SJSA1 (cell line): Measurements from ENCODE around the gene SLC8A1. TPM values are rescaled to one million over a fixed set of nuclear protein-coding genes. Genes with fewer than 3 reads are reported as not detected.

Source experiments
- DNase-seq, 2 experiments: peaks; one replicate each; pipeline ENCODE4 v3.0.0-alpha.2; 2015 to 2020; ENCODE audit warnings: low spot score in 2 of 2, low read depth in 1 of 2
- H3K27ac ChIP-seq: fragments of 250-450 bp; sonication (Bioruptor Pico); 2 replicates; pipeline ENCODE4 v1.5.1; 2020; ENCODE audit warnings: mild to moderate bottlenecking, moderate library complexity
- H3K27me3 ChIP-seq: fragments of 250-450 bp; sonication (Bioruptor Pico); replicated peaks from 2 replicates; pipeline ENCODE4 v1.5.1; 2020; ENCODE audit warnings: mild to moderate bottlenecking, moderate library complexity
- H3K36me3 ChIP-seq: fragments of 250-450 bp; sonication (Bioruptor Pico); 2 replicates; pipeline ENCODE4 v1.5.1; 2020; ENCODE audit warnings: mild to moderate bottlenecking
- H3K4me1 ChIP-seq: fragments of 250-450 bp; sonication (Bioruptor Pico); replicated peaks from 2 replicates; pipeline ENCODE4 v1.6.1; 2021; ENCODE audit warnings: mild to moderate bottlenecking
- H3K4me3 ChIP-seq: fragments of 250-450 bp; sonication (Bioruptor Pico); 2 replicates; pipeline ENCODE4 v1.5.1; 2020; ENCODE audit warnings: mild to moderate bottlenecking
- H3K9me3 ChIP-seq: fragments of 250-450 bp; sonication (Bioruptor Pico); replicated peaks from 2 replicates; pipeline ENCODE4 v1.5.1; 2020; ENCODE audit warnings: mild to moderate bottlenecking
- total RNA-seq: library from RNA; depleted of rRNA; stranded (reverse); fragments of >200 nt; shearing (Covaris generic); gene quantifications from 2 replicates; pipeline ENCODE4 v1.2.3, GENCODE V29; 2014

The SLC8A1 gene
- total RNA-seq, 1 experiment from 2014 or later: 20.1 TPM

GRCh38 chr2:40403233-40403836, 48.6 kb downstream of the SLC8A1 start:
- Histone ChIP-seq H3K27me3 (no peaks in the 10 kb centered on the region), H3K36me3 (no peaks in the 10 kb centered on the region), H3K4me1 (peaks cover 45% of the 10 kb centered on the region), H3K4me3 (no peak overlapping the region), H3K27ac (no peak overlapping the region), H3K9me3 (no peaks in the 10 kb centered on the region)
- no peak for DNase-seq

GRCh38 chr2:40401896-40402295, 50.0 kb downstream of the SLC8A1 start:
- H3K36me3 ChIP-seq: no peaks in the 10 kb centered on the region

GRCh38 chr2:40400336-40400953, 51.4 kb downstream of the SLC8A1 start:
- H3K4me3 ChIP-seq: no peak overlapping the region
- no peaks in the 10 kb centered on the region for H3K9me3 ChIP-seq
- no peaks in the 10 kb centered on the region for H3K36me3 ChIP-seq
- no peak for DNase-seq
- no peak overlapping the region for H3K27ac ChIP-seq
- no peaks in the 10 kb centered on the region for H3K27me3 ChIP-seq
- peaks cover 40% of the 10 kb centered on the region for H3K4me1 ChIP-seq

More at GRCh38 chr2:40401896-40402295, 50.0 kb downstream of the SLC8A1 start:
- Histone ChIP-seq H3K9me3 (no peaks in the 10 kb centered on the region), H3K27me3 (no peaks in the 10 kb centered on the region), H3K4me1 (peaks cover 45% of the 10 kb centered on the region), H3K27ac (peak overlapping the region; percentile 71), H3K4me3 (no peak overlapping the region)
- peak; percentile 31 to 64 for DNase-seq

- Histone ChIP-seq H3K4me3 (no peak overlapping the region), H3K27me3 (no peaks in the 10 kb centered on the region), H3K4me1 (peaks cover 23% of the 10 kb centered on the region), H3K27ac (no peak overlapping the region), H3K36me3 (no peaks in the 10 kb centered on the region), H3K9me3 (no peaks in the 10 kb centered on the region)
- no peak for DNase-seq
These were observed 54.1 kb downstream of the SLC8A1 start for GRCh38 chr2:40397765-40398164.

- no peak for DNase-seq
- H3K27me3 ChIP-seq: no peaks in the 10 kb centered on the region
- no peaks in the 10 kb centered on the region for H3K9me3 ChIP-seq
- no peak overlapping the region for H3K27ac ChIP-seq
- no peaks in the 10 kb centered on the region for H3K36me3 ChIP-seq
- no peak overlapping the region for H3K4me3 ChIP-seq
- peaks cover 9% of the 10 kb centered on the region for H3K4me1 ChIP-seq
These were observed 55.8 kb downstream of the SLC8A1 start for GRCh38 chr2:40396124-40396523.

- DNase-seq: no peak
- no peaks in the 10 kb centered on the region for H3K9me3 ChIP-seq
These were observed 56.5 kb downstream of the SLC8A1 start for GRCh38 chr2:40395169-40396073.

GRCh38 chr2:40394597-40394996, 57.3 kb downstream of the SLC8A1 start:
- H3K27ac ChIP-seq: no peak overlapping the region
- DNase-seq: no peak

More at GRCh38 chr2:40395169-40396073, 56.5 kb downstream of the SLC8A1 start:
- H3K4me1 ChIP-seq: peaks cover 2% of the 10 kb centered on the region
- no peak overlapping the region for H3K27ac ChIP-seq
- no peaks in the 10 kb centered on the region for H3K36me3 ChIP-seq
- H3K27me3 ChIP-seq: no peaks in the 10 kb centered on the region
- no peak overlapping the region for H3K4me3 ChIP-seq

GRCh38 chr2:40394031-40394430, 57.9 kb downstream of the SLC8A1 start:
- Histone ChIP-seq H3K4me1 (no peaks in the 10 kb centered on the region), H3K9me3 (no peaks in the 10 kb centered on the region), H3K27ac (no peak overlapping the region), H3K27me3 (no peaks in the 10 kb centered on the region), H3K4me3 (no peak overlapping the region), H3K36me3 (no peaks in the 10 kb centered on the region)
- no peak for DNase-seq

More at GRCh38 chr2:40394597-40394996, 57.3 kb downstream of the SLC8A1 start:
- H3K27me3 ChIP-seq: no peaks in the 10 kb centered on the region
- H3K36me3 ChIP-seq: no peaks in the 10 kb centered on the region
- H3K4me1 ChIP-seq: no peaks in the 10 kb centered on the region
- H3K4me3 ChIP-seq: no peak overlapping the region
- no peaks in the 10 kb centered on the region for H3K9me3 ChIP-seq

- Histone ChIP-seq H3K4me3 (no peak overlapping the region), H3K4me1 (peaks cover 9% of the 10 kb centered on the region), H3K9me3 (no peaks in the 10 kb centered on the region), H3K27ac (no peak overlapping the region), H3K36me3 (no peaks in the 10 kb centered on the region), H3K27me3 (no peaks in the 10 kb centered on the region)
- DNase-seq: no peak
These were observed 63.7 kb downstream of the SLC8A1 start for GRCh38 chr2:40388161-40388560.

- H3K4me1 ChIP-seq: peaks cover 9% of the 10 kb centered on the region
- H3K9me3 ChIP-seq: peaks cover 10% of the 10 kb centered on the region
- H3K36me3 ChIP-seq: no peaks in the 10 kb centered on the region
- no peak for DNase-seq
- no peaks in the 10 kb centered on the region for H3K27me3 ChIP-seq
- no peak overlapping the region for H3K27ac ChIP-seq
- no peak overlapping the region for H3K4me3 ChIP-seq
These were observed 65.7 kb downstream of the SLC8A1 start for GRCh38 chr2:40386177-40386576.

GRCh38 chr2:40384714-40385113, 67.2 kb downstream of the SLC8A1 start:
- H3K4me3 ChIP-seq: no peak overlapping the region
- no peak overlapping the region for H3K27ac ChIP-seq
- H3K27me3 ChIP-seq: no peaks in the 10 kb centered on the region
- H3K9me3 ChIP-seq: peaks cover 10% of the 10 kb centered on the region
- H3K36me3 ChIP-seq: no peaks in the 10 kb centered on the region
- peaks cover 9% of the 10 kb centered on the region for H3K4me1 ChIP-seq
- no peak for DNase-seq

GRCh38 chr2:40384233-40384632, 67.7 kb downstream of the SLC8A1 start:
- Histone ChIP-seq H3K9me3 (peaks cover 10% of the 10 kb centered on the region), H3K27ac (no peak overlapping the region), H3K4me3 (no peak overlapping the region), H3K27me3 (no peaks in the 10 kb centered on the region), H3K4me1 (peaks cover 9% of the 10 kb centered on the region), H3K36me3 (no peaks in the 10 kb centered on the region)
- DNase-seq: no peak

- DNase-seq: no peak
- peaks cover 10% of the 10 kb centered on the region for H3K9me3 ChIP-seq
- no peaks in the 10 kb centered on the region for H3K36me3 ChIP-seq
- no peak overlapping the region for H3K4me3 ChIP-seq
- H3K27ac ChIP-seq: no peak overlapping the region
- no peaks in the 10 kb centered on the region for H3K27me3 ChIP-seq
- H3K4me1 ChIP-seq: peaks cover 9% of the 10 kb centered on the region
These were observed 71.2 kb downstream of the SLC8A1 start for GRCh38 chr2:40380721-40381120.

GRCh38 chr2:40380041-40380440, 71.8 kb downstream of the SLC8A1 start:
- Histone ChIP-seq H3K9me3 (peaks cover 10% of the 10 kb centered on the region), H3K27ac (no peak overlapping the region), H3K36me3 (no peaks in the 10 kb centered on the region), H3K4me1 (peaks cover 9% of the 10 kb centered on the region), H3K4me3 (no peak overlapping the region), H3K27me3 (no peaks in the 10 kb centered on the region)
- DNase-seq: no peak
